GM18502 (cell line): ENCODE results near the gene SLC50A1.
"Not testable (repeated sequence)": the region's sequence is repeated elsewhere in the genome, so short reads cannot be mapped to it uniquely, and the experiment has no call there.

ENCODE experiments used
- ATAC-seq: cut with Tn5 transposase; IDR thresholded peaks from one replicate; pipeline ENCODE4 v1.9.1; 2021; ENCODE audit warnings: mild to moderate bottlenecking; ENCODE audit not compliant: unreplicated experiment, poor library complexity

SLC50A1 gene

GRCh38 chr1:155168105-155168445, 32.4 kb downstream of the SLC50A1 start:
- not testable (repeated sequence) for ATAC-seq

- no peak for ATAC-seq
Observed at GRCh38 chr1:155168456-155169210, 33.0 kb downstream of the SLC50A1 start.

- no peak for ATAC-seq
Observed at GRCh38 chr1:155169541-155169940, 33.9 kb downstream of the SLC50A1 start.

- ATAC-seq, result no peak
Observed at GRCh38 chr1:155170101-155170785, 34.6 kb downstream of the SLC50A1 start.

- no peak for ATAC-seq
Observed at GRCh38 chr1:155170806-155171205, 35.2 kb downstream of the SLC50A1 start.

- ATAC-seq, result peak; percentile 12
Observed at GRCh38 chr1:155171836-155172731, 36.4 kb downstream of the SLC50A1 start.

DNA sequence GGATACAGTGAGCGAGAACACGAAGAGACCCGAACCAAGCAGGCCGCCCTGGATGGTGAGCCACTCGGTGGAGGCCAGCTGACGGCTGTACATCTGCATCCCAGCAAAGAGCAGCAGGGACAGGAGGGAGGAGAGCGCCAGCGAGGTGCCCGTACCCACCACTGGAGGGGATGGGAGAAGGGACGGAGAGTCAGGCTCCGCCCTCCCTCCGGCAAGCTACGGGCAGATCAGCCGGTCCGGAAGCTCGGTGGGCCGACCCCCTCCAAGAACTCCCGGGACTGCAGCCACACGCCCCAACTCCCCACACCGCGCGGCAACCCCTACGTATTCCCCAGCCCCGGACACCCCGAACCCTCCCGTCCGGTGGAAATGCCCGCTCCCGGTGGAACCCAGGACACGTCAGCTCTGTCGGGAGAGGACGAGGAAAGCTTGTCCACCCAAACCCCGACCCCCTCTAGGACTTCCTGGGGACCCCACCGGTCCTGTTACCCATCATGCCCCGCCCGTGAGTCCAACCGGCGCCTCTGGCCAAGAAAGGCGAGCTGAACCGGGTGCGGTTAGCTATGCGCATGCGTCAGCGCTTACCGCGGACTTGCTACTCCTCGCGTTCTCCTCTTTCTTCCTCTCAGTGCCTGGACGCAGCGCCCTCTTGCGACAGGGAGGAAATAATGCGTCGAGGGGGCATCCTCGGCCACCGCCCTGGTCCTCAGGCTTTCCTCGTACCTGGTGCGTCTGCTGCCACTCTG, 37.3 kb downstream of the SLC50A1 start, which contains the start of gene KRTCAP2:
Gene KRTCAP2 (minus strand): TSS at position 573 of the 746 bp plus-strand sequence. CDS start 80 bp downstream, at position 493.
- ATAC-seq, result peak; percentile 69

DNA sequence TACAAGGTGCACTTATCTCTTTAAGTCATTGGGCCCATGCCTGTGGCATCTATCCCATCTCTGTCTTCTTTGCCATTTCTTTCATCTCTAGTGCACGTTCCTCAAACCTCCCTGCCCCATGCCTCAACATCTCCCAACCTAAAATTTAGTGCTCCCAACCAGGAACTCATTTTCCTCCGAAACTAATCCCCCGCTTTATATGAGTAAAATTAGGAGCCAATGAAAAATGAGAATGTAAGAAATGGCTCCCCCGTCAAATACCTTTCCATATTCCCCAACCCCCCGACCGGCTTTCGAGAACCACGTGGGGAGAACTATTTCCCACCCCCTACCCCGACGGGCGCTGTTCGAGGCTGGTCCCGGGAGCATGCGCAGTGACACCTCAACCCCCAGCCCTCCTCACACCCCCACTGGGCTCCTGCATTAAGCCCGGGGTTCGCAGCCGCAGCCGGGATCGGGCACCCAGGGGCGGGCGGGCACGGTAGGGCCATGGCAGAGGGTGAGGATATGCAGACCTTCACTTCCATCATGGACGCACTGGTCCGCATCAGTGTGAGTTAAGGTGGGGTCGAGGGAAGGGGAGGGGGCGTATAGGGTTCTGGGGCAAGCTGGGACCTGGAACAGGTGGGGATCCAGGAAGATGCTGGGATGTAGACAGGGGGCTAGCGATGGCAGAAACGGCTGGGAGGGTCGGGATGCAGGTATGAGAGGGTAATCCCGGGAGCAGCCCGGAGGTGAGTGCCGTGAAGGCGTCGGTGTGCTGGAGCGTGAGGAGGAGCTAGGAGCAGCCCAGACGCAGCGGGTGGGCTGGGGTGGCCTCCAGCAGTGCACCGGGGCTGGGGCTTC, 38.0 kb downstream of the SLC50A1 start, which contains the start of gene TRIM46:
Gene TRIM46 (plus strand): TSS at position 372 of the 846 bp plus-strand sequence. CDS start 118 bp downstream, at position 490.
- ATAC-seq, result peak; percentile 11

DNA sequence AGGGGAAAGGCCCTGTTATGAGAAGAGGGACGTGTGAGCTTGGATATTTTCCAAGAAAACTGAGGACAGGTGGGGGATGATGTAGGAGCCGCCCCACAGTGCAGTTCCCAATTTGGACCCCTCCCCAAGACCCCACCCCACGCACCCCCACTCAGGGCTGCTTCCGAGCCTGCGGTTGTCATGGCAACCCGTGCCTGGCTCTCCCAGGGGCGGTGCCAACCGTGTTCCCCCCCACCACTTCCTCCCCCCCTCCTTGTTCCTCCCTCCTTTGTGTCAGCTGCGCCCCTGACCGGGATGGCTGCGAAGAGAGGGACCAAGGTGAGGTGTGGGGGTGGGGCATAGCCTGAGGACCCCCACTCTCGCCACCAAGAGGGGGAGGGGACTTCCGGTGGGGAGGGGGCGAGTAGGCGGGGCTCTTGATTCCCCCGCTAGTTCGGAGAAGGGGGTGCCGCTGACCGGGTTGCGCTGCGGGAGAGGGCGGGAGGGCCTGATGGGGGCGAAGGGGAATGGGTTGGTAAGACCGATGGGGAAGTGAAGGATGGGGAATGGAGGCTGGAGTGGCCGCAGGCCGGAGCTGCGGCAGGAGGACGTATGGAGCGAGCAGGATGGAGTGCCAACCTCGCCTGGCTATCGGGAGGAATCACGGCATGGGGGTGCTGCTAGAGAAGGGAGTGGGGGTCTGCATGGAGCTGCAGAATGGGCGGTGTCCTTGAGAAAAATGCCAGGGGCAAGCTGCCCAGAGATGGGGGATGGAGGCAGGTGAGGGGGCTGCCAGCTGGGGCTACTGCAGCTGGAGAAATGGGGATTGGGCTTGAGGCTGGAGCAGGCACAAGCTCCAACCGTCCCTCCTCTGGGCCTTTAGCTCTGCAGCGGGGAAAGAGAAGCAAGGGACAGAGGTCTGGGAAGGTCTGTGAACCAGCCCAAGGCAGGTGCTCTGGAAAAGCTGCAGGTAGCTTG, 39.0 kb downstream of the SLC50A1 start:
- ATAC-seq, result no peak

GRCh38 chr1:155175281-155175926, 39.8 kb downstream of the SLC50A1 start:
- ATAC-seq, result no peak

GRCh38 chr1:155175927-155176371, 40.3 kb downstream of the SLC50A1 start:
- ATAC-seq, result no peak

GRCh38 chr1:155176544-155177071, 41.0 kb downstream of the SLC50A1 start:
- no peak for ATAC-seq

GRCh38 chr1:155177192-155177917, 41.7 kb downstream of the SLC50A1 start:
- no peak for ATAC-seq

GRCh38 chr1:155177918-155178281, 42.2 kb downstream of the SLC50A1 start:
- no peak for ATAC-seq

DNA sequence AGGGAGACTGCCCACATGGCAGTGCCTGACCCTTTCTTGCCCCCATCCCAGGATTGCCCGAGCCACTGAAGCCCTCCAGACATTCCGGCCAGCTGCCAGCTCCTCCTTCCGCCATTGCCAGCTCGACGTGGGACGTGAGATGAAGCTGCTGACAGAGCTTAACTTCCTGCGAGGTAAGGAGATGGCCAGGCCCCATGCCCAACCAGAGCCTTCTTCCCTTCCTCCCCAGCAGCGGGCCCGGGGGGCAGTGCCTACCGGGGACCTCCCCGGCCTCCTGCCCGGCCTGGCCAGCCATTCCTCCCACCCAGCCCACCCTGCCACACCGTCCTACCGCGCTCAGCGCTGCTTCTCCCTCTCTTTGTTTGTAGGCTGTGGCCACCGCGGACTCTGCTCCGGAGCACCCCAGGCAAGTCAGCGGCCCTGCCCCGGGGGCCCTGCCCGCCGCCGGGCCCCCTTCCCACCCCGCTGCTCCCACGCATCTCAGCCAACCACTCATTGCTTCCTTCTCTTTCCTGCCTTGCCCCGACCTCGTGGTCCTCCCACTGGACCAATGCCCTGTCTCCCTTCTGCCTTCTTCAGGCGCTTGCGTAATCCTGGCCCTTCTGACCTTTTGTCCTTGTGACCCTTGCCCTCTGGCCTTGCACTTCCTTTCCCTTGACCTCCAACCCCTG, 42.9 kb downstream of the SLC50A1 start:
- no peak for ATAC-seq
